HepG2 (cell line): ENCODE measurements around the gene BDNF. TPM values are rescaled to one million over a fixed set of nuclear protein-coding genes. Genes with fewer than 3 reads are reported as not detected.

Experiments
- ATAC-seq: fragments of 200-7000 bp; cut with Tn5 transposase; 3 replicates; pipeline ENCODE4 v1.9.1; 2020; ENCODE audit warnings: mild to moderate bottlenecking, moderate library complexity
- BruUV-seq: library from RNA; stranded (reverse); fragments of 400-500 nt; replicated peaks from 2 replicates; lab custom pipeline; 2021; lab: Mats Ljungman, UMichigan
- CTCF ChIA-PET: fragments of 300-600 bp; formaldehyde crosslinking; extraction: SDS; loops from one replicate; lab custom pipeline; 2021; ENCODE audit warnings: low total read pairs, inconsistent platforms, low intra/inter-chr PET ratio; lab: Yijun Ruan, JAX
- POLR2A ChIA-PET: fragments of 350-600 bp; sonication (Branson Sonifier 250); formaldehyde crosslinking; loops from one replicate; lab custom pipeline; 2020; ENCODE audit warnings: antibody characterized with exemption, inconsistent platforms; lab: Yijun Ruan, JAX
- DNase-seq: peaks from one replicate; pipeline ENCODE4 v3.0.0-alpha.2; 2015; ENCODE audit warnings: low spot score
- FAIRE-seq: peaks from 3 replicates; lab custom pipeline; 2011; peaks lifted over from hg19 to GRCh38; lab: Jason Lieb, UNC
- H2AFZ ChIP-seq: one replicate; pipeline ENCODE4 v1.6.1; 2011; ENCODE audit warnings: low read length, inconsistent platforms
- H3K27ac ChIP-seq: fragments of 300-600 bp; 3 replicates; pipeline ENCODE4 v1.8.0; 2011; ENCODE audit warnings: mixed run types, mild to moderate bottlenecking, mixed read lengths, low read length, inconsistent platforms; ENCODE audit not compliant: insufficient read depth; ENCODE audit errors: extremely low read length
- H3K27me3 ChIP-seq, 2 experiments: fragments of 200-600 bp in 1 of 2; 2 replicates in 1 of 2; 3 replicates in 1 of 2; pipeline versions ENCODE4 v1.6.0 to v1.8.0; 2011; ENCODE audit warnings: low read length in 2 of 2, mild to moderate bottlenecking in 2 of 2, moderate library complexity in 2 of 2, inconsistent platforms in 1 of 2; ENCODE audit not compliant: insufficient read depth in 2 of 2, control insufficient read depth in 1 of 2
- H3K36me3 ChIP-seq, 2 experiments: fragments of 200-600 bp in 1 of 2; replicated peaks in 1 of 2; 2 replicates in 1 of 2; 3 replicates in 1 of 2; pipeline versions ENCODE4 v1.5.1 to v1.8.0; 2011; ENCODE audit warnings: low read length in 2 of 2, inconsistent platforms in 1 of 2; ENCODE audit not compliant: insufficient read depth in 2 of 2, control insufficient read depth in 1 of 2
- H3K4me1 ChIP-seq: 2 replicates; pipeline ENCODE4 v1.5.1; 2012; ENCODE audit warnings: low read length, inconsistent platforms; ENCODE audit not compliant: insufficient read depth
- H3K4me2 ChIP-seq: 2 replicates; pipeline ENCODE4 v1.6.0; 2011; ENCODE audit warnings: low read depth, low read length, inconsistent platforms
- H3K4me3 ChIP-seq, 3 experiments: fragments of 200-600 bp in 1 of 3; sonication (generic), shearing (Covaris generic) in 1 of 3; replicated peaks in 1 of 3; 2 replicates each; pipeline ENCODE4 v1.5.1; 2011 to 2016; ENCODE audit warnings: low read length in 3 of 3, inconsistent platforms in 2 of 3, low read depth in 2 of 3, mild to moderate bottlenecking in 2 of 3, control low read depth in 1 of 3, mixed read lengths in 1 of 3; ENCODE audit not compliant: insufficient read depth in 1 of 3
- H3K79me2 ChIP-seq: one replicate; pipeline ENCODE4 v1.6.1; 2011; ENCODE audit warnings: low read length, inconsistent platforms; ENCODE audit not compliant: insufficient read depth
- H3K9ac ChIP-seq: 2 replicates; pipeline ENCODE4 v1.6.0; 2011; ENCODE audit warnings: mild to moderate bottlenecking, low read depth, low read length, inconsistent platforms; ENCODE audit not compliant: insufficient read depth
- H3K9me3 ChIP-seq: 2 replicates; pipeline ENCODE4 v1.5.1; 2012; ENCODE audit warnings: mild to moderate bottlenecking, low read length
- H4K20me1 ChIP-seq: 2 replicates; pipeline ENCODE4 v1.6.0; 2011; ENCODE audit warnings: inconsistent platforms, mild to moderate bottlenecking, low read length, moderate library complexity; ENCODE audit not compliant: insufficient read depth
- IRX3 ChIP-seq: sonication (generic); formaldehyde crosslinking; IDR thresholded peaks from 2 replicates; pipeline ENCODE4 v1.8.1; 2023; ENCODE audit warnings: mild to moderate bottlenecking, low read depth, missing genetic modification reagents, borderline replicate concordance
- NFATC3 ChIP-seq: sonication (generic); formaldehyde crosslinking; IDR thresholded peaks from 2 replicates; pipeline ENCODE4 v1.5.1; 2020; ENCODE audit warnings: mild to moderate bottlenecking, missing genetic modification reagents
- REPIN1 ChIP-seq: sonication (generic); formaldehyde crosslinking; IDR thresholded peaks from 2 replicates; pipeline ENCODE4 v1.8.0; 2022; ENCODE audit warnings: missing genetic modification reagents, low read depth, mild to moderate bottlenecking, borderline replicate concordance
- ZNF564 ChIP-seq: sonication (generic); formaldehyde crosslinking; IDR thresholded peaks from 2 replicates; pipeline ENCODE4 v1.8.1; 2023; ENCODE audit warnings: mild to moderate bottlenecking, missing genetic modification reagents
- ZNF609 ChIP-seq: sonication (generic); formaldehyde crosslinking; IDR thresholded peaks from 2 replicates; pipeline ENCODE4 v1.4.0; 2020; ENCODE audit warnings: mild to moderate bottlenecking, missing genetic modification reagents, borderline replicate concordance
- WGBS: methylation state at CpG from one replicate; pipeline ENCODE4 v1.1.6; 2017; ENCODE audit warnings: low lambda C conversion rate; 5-methylcytosine and 5-hydroxymethylcytosine counted together
- in situ Hi-C: cut with HindIII; loops from 2 replicates; pipeline ENCODE4 v1.10.0; 2017; ENCODE audit warnings: low pct_unique_long_range_greater_than_20kb; ENCODE audit not compliant: extremely low pct_ligation_motif_present
- intact Hi-C: fragments of 100-400 bp; cut with micrococcal nuclease; formaldehyde crosslinking; loops from one replicate; pipeline ENCODE4 v1.10.0; 2022; ENCODE audit not compliant: unreplicated experiment
- polyA plus RNA-seq, 8 experiments: library from polyadenylated mRNA; depleted of rRNA in 3 of 8; stranded (reverse) in 7 of 8; unstranded in 1 of 8; fragments of >200 nt; fragmentation: Illumina TruSeq in 4 of 8; extraction: Trizol in 4 of 8; gene quantifications; 2 replicates each; pipeline versions ENCODE4 v1.2.1 to v1.2.3, GENCODE V29; 2011 to 2016; ENCODE audit warnings: low read depth in 4 of 8, missing spikeins in 1 of 8, mixed read lengths in 1 of 8; ENCODE audit not compliant: insufficient read depth in 1 of 8
- total RNA-seq, 5 experiments: library from RNA; depleted of rRNA; stranded (reverse); fragments of >200 nt; fragmentation: Illumina TruSeq; extraction: Trizol; gene quantifications; 2 replicates each; pipeline ENCODE4 v1.2.3, GENCODE V29; 2016; ENCODE audit warnings: low read depth in 1 of 5

The BDNF gene
- total and polyA plus RNA-seq, 2 of the 13 experiments (the other 11 are each of a cell fraction or from before 2014, with no cell fraction given): 0.02 TPM; not detected in 1

- H4K20me1 ChIP-seq: no peaks in the 10 kb centered on the region
- H3K4me3 ChIP-seq: no peak overlapping the region
- BruUV-seq: no TSS peak
- WGBS: 0% methylated on average over 1 of the region's 1 CpG
- no peaks in the 10 kb centered on the region for H3K36me3 ChIP-seq
- no peak overlapping the region for H2AFZ ChIP-seq
- intact Hi-C loops: no loop called here
- CTCF ChIA-PET: no interaction called here
- H3K27ac ChIP-seq: no peak overlapping the region
- DNase-seq (no peak), FAIRE-seq (no peak), ATAC-seq (no peak)
- POLR2A ChIA-PET: no interaction called here
- no peaks in the 10 kb centered on the region for H3K4me1 ChIP-seq
- TF ChIP-seq REPIN1 (CRISPR knock-in tag) (no peak), ZNF564 (no peak), NFATC3 (CRISPR knock-in tag) (no peak), ZNF609 (CRISPR knock-in tag) (no peak), IRX3 (CRISPR knock-in tag) (no peak)
- no peak overlapping the region for H3K9ac ChIP-seq
- no peaks in the 10 kb centered on the region for H3K9me3 ChIP-seq
- peaks cover 1 to 23% of the 10 kb centered on the region in 2 experiments; a peak in 2 of 5 replicates for H3K27me3 ChIP-seq
- in situ Hi-C loops: no loop called here
- H3K4me2 ChIP-seq: no peak overlapping the region
- no peaks in the 10 kb centered on the region for H3K79me2 ChIP-seq
These were observed 23.4 kb upstream of the BDNF start for GRCh38 chr11:27723687-27724086.
